ENCODE results near the gene CACNA1H. TPM values are rescaled to one million over a fixed set of nuclear protein-coding genes. Genes with fewer than 3 reads are reported as not detected.

The CACNA1H gene
- total and polyA plus RNA-seq, 9 of the 15 experiments (the other 6 are each of a cell fraction or from before 2014, with no cell fraction given), result 0.10 to 0.18 TPM; not detected in 7

DNA sequence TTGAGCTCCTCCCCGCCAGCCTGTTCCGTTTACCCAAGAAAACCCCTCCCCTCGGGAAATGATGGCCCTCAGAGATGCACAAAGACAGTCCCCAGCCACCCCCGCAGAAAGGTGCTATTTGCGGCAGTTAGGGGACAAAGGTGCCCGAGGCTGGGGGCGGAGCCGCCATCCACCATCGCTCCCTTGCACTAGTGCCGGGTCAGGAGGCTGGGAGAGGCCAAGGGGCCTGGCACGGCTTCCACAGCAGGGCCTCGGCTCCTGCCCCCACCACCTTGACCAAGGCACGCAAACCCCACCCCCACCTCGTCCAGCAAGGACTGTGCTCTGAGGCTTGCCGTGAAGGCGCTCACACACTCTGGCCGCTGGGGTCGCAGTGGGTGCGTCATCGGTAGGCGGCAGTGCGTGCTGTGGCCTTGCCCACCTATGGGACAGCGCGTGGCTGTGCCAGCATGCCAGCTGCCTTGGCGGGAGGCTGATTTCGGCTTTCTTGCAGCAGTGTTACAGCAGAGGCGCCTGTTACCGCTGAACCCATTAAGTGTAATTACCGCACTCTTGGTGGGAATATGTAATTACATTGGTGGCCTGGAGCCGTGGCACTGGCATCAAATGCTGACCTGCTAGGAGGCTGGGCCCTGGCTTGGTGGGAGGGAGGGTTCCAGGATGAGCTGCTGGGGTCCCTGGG, 40.4 kb downstream of the CACNA1H start (continued):
- TF ChIP-seq, protein P1, sequence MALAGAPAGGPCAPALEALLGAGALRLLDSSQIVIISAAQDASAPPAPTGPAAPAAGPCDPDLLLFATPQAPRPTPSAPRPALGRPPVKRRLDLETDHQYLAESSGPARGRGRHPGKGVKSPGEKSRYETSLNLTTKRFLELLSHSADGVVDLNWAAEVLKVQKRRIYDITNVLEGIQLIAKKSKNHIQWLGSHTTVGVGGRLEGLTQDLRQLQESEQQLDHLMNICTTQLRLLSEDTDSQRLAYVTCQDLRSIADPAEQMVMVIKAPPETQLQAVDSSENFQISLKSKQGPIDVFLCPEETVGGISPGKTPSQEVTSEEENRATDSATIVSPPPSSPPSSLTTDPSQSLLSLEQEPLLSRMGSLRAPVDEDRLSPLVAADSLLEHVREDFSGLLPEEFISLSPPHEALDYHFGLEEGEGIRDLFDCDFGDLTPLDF (CRISPR knock-in tag; IDR thresholded peaks at IDR 0.05), result no peak
- TF ChIP-seq ATF1 (CRISPR knock-in tag; IDR thresholded peaks at IDR 0.05) (peak; percentile 61; the same call in 1 of the 2 replicates), ATF1 (tag; IDR thresholded peaks at IDR 0.05) (peak; percentile 61), KAT8 (IDR thresholded peaks at IDR 0.05; ENCODE audit: low read depth) (no peak), POU5F1 (IDR thresholded peaks at IDR 0.05; ENCODE audit: borderline replicate concordance, low read depth, low read length, partially characterized antibody) (no peak), FOS (IDR thresholded peaks at IDR 0.05; ENCODE audit: extremely low read depth, insufficient read length) (no peak), FUS (optimal IDR thresholded peaks at IDR 0.05; ENCODE audit: low read depth, low read length) (no peak), TRIM24 (IDR thresholded peaks at IDR 0.05) (no peak), POLR2G (IDR thresholded peaks at IDR 0.05; ENCODE audit: low read depth, low read length) (0 out of 2 replicates have a peak, but pooled peaks have one; percentile 25), LEF1 (IDR thresholded peaks at IDR 0.05) (no peak), TBL1XR1 (IDR thresholded peaks at IDR 0.05; ENCODE audit: low read length in 2 of 2) (no peak), ZFX (CRISPR knock-in tag; IDR thresholded peaks at IDR 0.05) (0 out of 2 replicates have a peak, but pooled peaks have one; percentile 16), ZEB2 (IDR thresholded peaks at IDR 0.05) (no peak), SP1 (CRISPR knock-in tag; IDR thresholded peaks at IDR 0.05) (no peak), ZNF41 (CRISPR knock-in tag; conservative IDR thresholded peaks at IDR 0.05) (no peak), ZNF124 (CRISPR knock-in tag; IDR thresholded peaks at IDR 0.05) (no peak), ELF1 (tag; IDR thresholded peaks at IDR 0.05) (no peak), ETS2 (tag; IDR thresholded peaks at IDR 0.05; ENCODE audit: borderline replicate concordance, poor library complexity, severe bottlenecking) (no peak), PRPF4 (IDR thresholded peaks at IDR 0.05; ENCODE audit: insufficient read depth, low read depth, low read length, poor library complexity, severe bottlenecking) (no peak), ZNF253 (CRISPR knock-in tag; conservative IDR thresholded peaks at IDR 0.05) (no peak), MYNN (IDR thresholded peaks at IDR 0.05) (no peak), MYNN (CRISPR knock-in tag; IDR thresholded peaks at IDR 0.05) (no peak), ASH1L (IDR thresholded peaks at IDR 0.05; ENCODE audit: borderline replicate concordance, low read depth, partially characterized antibody) (no peak)
- TF ChIP-seq, protein P2, sequence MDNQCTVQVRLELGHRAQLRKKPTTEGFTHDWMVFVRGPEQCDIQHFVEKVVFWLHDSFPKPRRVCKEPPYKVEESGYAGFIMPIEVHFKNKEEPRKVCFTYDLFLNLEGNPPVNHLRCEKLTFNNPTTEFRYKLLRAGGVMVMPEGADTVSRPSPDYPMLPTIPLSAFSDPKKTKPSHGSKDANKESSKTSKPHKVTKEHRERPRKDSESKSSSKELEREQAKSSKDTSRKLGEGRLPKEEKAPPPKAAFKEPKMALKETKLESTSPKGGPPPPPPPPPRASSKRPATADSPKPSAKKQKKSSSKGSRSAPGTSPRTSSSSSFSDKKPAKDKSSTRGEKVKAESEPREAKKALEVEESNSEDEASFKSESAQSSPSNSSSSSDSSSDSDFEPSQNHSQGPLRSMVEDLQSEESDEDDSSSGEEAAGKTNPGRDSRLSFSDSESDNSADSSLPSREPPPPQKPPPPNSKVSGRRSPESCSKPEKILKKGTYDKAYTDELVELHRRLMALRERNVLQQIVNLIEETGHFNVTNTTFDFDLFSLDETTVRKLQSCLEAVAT (IDR thresholded peaks at IDR 0.05), result no peak
- TF ChIP-seq, protein P3, sequence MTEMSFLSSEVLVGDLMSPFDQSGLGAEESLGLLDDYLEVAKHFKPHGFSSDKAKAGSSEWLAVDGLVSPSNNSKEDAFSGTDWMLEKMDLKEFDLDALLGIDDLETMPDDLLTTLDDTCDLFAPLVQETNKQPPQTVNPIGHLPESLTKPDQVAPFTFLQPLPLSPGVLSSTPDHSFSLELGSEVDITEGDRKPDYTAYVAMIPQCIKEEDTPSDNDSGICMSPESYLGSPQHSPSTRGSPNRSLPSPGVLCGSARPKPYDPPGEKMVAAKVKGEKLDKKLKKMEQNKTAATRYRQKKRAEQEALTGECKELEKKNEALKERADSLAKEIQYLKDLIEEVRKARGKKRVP (CRISPR knock-in tag; IDR thresholded peaks at IDR 0.05), result no peak
- TF ChIP-seq, protein P4, sequence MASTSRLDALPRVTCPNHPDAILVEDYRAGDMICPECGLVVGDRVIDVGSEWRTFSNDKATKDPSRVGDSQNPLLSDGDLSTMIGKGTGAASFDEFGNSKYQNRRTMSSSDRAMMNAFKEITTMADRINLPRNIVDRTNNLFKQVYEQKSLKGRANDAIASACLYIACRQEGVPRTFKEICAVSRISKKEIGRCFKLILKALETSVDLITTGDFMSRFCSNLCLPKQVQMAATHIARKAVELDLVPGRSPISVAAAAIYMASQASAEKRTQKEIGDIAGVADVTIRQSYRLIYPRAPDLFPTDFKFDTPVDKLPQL (IDR thresholded peaks at IDR 0.05; ENCODE audit: extremely low read depth, insufficient read length), result no peak

All from K562 (cell line).